K562 (cell line): ENCODE measurements around the gene KLHDC2. TPM values are rescaled to one million over a fixed set of nuclear protein-coding genes. Genes with fewer than 3 reads are reported as not detected.
"Not testable (repeated sequence)": the region's sequence is repeated elsewhere in the genome, so short reads cannot be mapped to it uniquely, and the experiment has no call there.

Experiments used
- ATAC-seq: fragments of 200-7000 bp; cut with Tn5 transposase; 3 replicates; pipeline ENCODE4 v1.9.1; 2020; ENCODE audit warnings: moderate library complexity
- BruUV-seq: library from RNA; stranded (reverse); fragments of 400-500 nt; replicated peaks from 2 replicates; lab custom pipeline; 2021; lab: Mats Ljungman, UMichigan
- CTCF ChIA-PET: fragments of 300-600 bp; formaldehyde crosslinking; extraction: SDS; loops from one replicate; lab custom pipeline; 2021; ENCODE audit warnings: low intra/inter-chr PET ratio; lab: Yijun Ruan, JAX
- POLR2A ChIA-PET: fragments of 300-600, 350-650 bp; sonication (Branson Sonifier 250); formaldehyde crosslinking; extraction: SDS; loops from one replicate; lab custom pipeline; 2021; ENCODE audit warnings: antibody characterized with exemption, inconsistent platforms; lab: Yijun Ruan, JAX
- DNase-seq, 4 experiments: peaks; one replicate each; pipeline versions ENCODE4 v3.0.0 to v3.0.0-alpha.2; 2011 to 2018; ENCODE audit warnings: low spot score in 3 of 4, mixed read lengths in 3 of 4; ENCODE audit errors: extremely low read depth in 1 of 4
- FAIRE-seq: peaks from 2 replicates; lab custom pipeline; 2011; peaks lifted over from hg19 to GRCh38; lab: Jason Lieb, UNC
- H2AFZ ChIP-seq: 2 replicates; pipeline ENCODE4 v1.6.0; 2011; ENCODE audit warnings: low read depth, low read length, control low read depth, inconsistent platforms
- H3K27ac ChIP-seq: fragments of 200-600 bp; 3 replicates; pipeline ENCODE4 v1.8.0; 2011; ENCODE audit warnings: low read depth, mild to moderate bottlenecking, control low read depth, inconsistent platforms, low read length, moderate library complexity, mixed read lengths; ENCODE audit errors: extremely low read depth
- H3K27me3 ChIP-seq, 2 experiments: fragments of 300-600 bp in 1 of 2; 2 replicates in 1 of 2; 3 replicates in 1 of 2; pipeline versions ENCODE4 v1.6.0 to v1.8.0; 2011; ENCODE audit warnings: inconsistent platforms in 2 of 2, low read length in 2 of 2, mild to moderate bottlenecking in 1 of 2, mixed read lengths in 1 of 2, moderate library complexity in 1 of 2; ENCODE audit not compliant: control insufficient read depth in 2 of 2, insufficient read depth in 2 of 2
- H3K36me3 ChIP-seq: fragments of 300-600 bp; 3 replicates; pipeline ENCODE4 v1.8.0; 2011; ENCODE audit warnings: mild to moderate bottlenecking, low read length, inconsistent platforms; ENCODE audit not compliant: control insufficient read depth, insufficient read depth
- H3K4me1 ChIP-seq, 2 experiments: fragments of 200-600 bp in 1 of 2; replicated peaks in 1 of 2; 2 replicates in 1 of 2; 3 replicates in 1 of 2; pipeline versions ENCODE4 v1.5.1 to v1.8.0; 2011; ENCODE audit warnings: inconsistent platforms in 2 of 2, low read length in 2 of 2, mild to moderate bottlenecking in 1 of 2, mixed read lengths in 1 of 2, moderate library complexity in 1 of 2; ENCODE audit not compliant: control insufficient read depth in 2 of 2, insufficient read depth in 2 of 2
- H3K4me2 ChIP-seq: 2 replicates; pipeline ENCODE4 v1.6.1; 2011; ENCODE audit warnings: low read length, control low read depth, inconsistent platforms, mixed read lengths; ENCODE audit not compliant: insufficient read depth
- H3K4me3 ChIP-seq: fragments of 200-600 bp; sonication (generic), shearing (Covaris generic); 2 replicates; pipeline ENCODE4 v1.5.1; 2016; ENCODE audit warnings: control low read depth, inconsistent platforms
- H3K79me2 ChIP-seq: fragments of 200-600 bp; 3 replicates; pipeline ENCODE4 v1.8.0; 2011; ENCODE audit warnings: low read length, inconsistent platforms; ENCODE audit not compliant: control insufficient read depth, insufficient read depth
- H3K9ac ChIP-seq, 2 experiments: 2 replicates each; pipeline versions ENCODE4 v1.6.0 to v1.6.1; 2011; ENCODE audit warnings: low read depth in 2 of 2, low read length in 2 of 2, control low read depth in 1 of 2, inconsistent platforms in 1 of 2, mild to moderate bottlenecking in 1 of 2, mixed read lengths in 1 of 2; ENCODE audit not compliant: insufficient read depth in 1 of 2
- H3K9me1 ChIP-seq: one replicate; pipeline ENCODE4 v1.6.0; 2011; ENCODE audit warnings: inconsistent platforms, mild to moderate bottlenecking, low read length, moderate library complexity; ENCODE audit not compliant: control insufficient read depth, insufficient read depth
- H3K9me3 ChIP-seq: replicated peaks from 2 replicates; pipeline ENCODE4 v1.5.1; 2011; ENCODE audit warnings: low read depth, low read length, inconsistent platforms; ENCODE audit not compliant: control insufficient read depth, insufficient read depth
- H4K20me1 ChIP-seq: replicated peaks from 2 replicates; pipeline ENCODE4 v1.6.1; 2011; ENCODE audit warnings: low read length, inconsistent platforms, mixed read lengths; ENCODE audit not compliant: control insufficient read depth, insufficient read depth
- BCL6 ChIP-seq: fragments of 250-450 bp; sonication (Bioruptor Pico); IDR thresholded peaks from 2 replicates; pipeline ENCODE4 v1.4.0; 2020
- CBFA2T3 ChIP-seq: fragments of 450-650 bp; IDR thresholded peaks from 2 replicates; pipeline ENCODE4 v1.6.1; 2017
- DEAF1 ChIP-seq: fragments of 450-650 bp; formaldehyde crosslinking; IDR thresholded peaks from 2 replicates; pipeline ENCODE4 v1.4.0; 2020; ENCODE audit warnings: mild to moderate bottlenecking, moderate library complexity
- ETS2 ChIP-seq: IDR thresholded peaks from 2 replicates; pipeline ENCODE4 v1.6.1; 2016; ENCODE audit warnings: borderline replicate concordance, missing genetic modification characterization, mild to moderate bottlenecking, moderate library complexity, missing compliant biosample characterization; ENCODE audit not compliant: poor library complexity, severe bottlenecking
- FUS ChIP-seq: fragments of 200-400 bp; formaldehyde crosslinking; optimal IDR thresholded peaks from 2 replicates; pipeline ENCODE3; 2017; ENCODE audit warnings: low read depth, low read length
- LEF1 ChIP-seq: fragments of 450-650 bp; IDR thresholded peaks from 2 replicates; pipeline ENCODE4 v1.6.1; 2016; ENCODE audit warnings: mild to moderate bottlenecking
- MCM5 ChIP-seq: fragments of 450-650 bp; IDR thresholded peaks from 2 replicates; pipeline ENCODE4 v1.6.1; 2016; ENCODE audit warnings: low read depth
- MTA2 ChIP-seq: fragments of 450-650 bp; IDR thresholded peaks from 2 replicates; pipeline ENCODE4 v1.6.1; 2016; ENCODE audit warnings: low read depth
- NR2F6 ChIP-seq: fragments of 450-650 bp; formaldehyde crosslinking; IDR thresholded peaks from 2 replicates; pipeline ENCODE4 v1.4.0; 2020; ENCODE audit warnings: mild to moderate bottlenecking
- TGIF2 ChIP-seq: sonication (generic); formaldehyde crosslinking; IDR thresholded peaks from 2 replicates; pipeline ENCODE4 v1.8.1; 2022; ENCODE audit warnings: mild to moderate bottlenecking, missing genetic modification reagents, moderate library complexity
- TRIM28 ChIP-seq: fragments of 450-650 bp; IDR thresholded peaks from 2 replicates; pipeline ENCODE4 v1.6.1; 2017
- ZNF280B ChIP-seq: fragments of 250-450 bp; sonication (Bioruptor Pico); IDR thresholded peaks from 2 replicates; pipeline ENCODE4 v1.5.1; 2021; ENCODE audit warnings: mild to moderate bottlenecking
- ZNF324 ChIP-seq: fragments of 250-450 bp; sonication (Bioruptor Pico); IDR thresholded peaks from 2 replicates; pipeline ENCODE4 v1.4.0; 2020; ENCODE audit warnings: mild to moderate bottlenecking
- WGBS: fragments of 100-300 bp; shearing (Covaris generic); methylation state at CpG from one replicate; pipeline ENCODE4 v1.1.6; 2016; ENCODE audit warnings: low coverage, mixed read lengths; ENCODE audit not compliant: insufficient coverage; ENCODE audit errors: missing lambda C conversion rate; 5-methylcytosine and 5-hydroxymethylcytosine counted together
- in situ Hi-C: fragments of 300-500 bp; cut with MboI; formaldehyde crosslinking; loops from 4 replicates; pipeline ENCODE4 v1.15.0; 2018; ENCODE audit warnings: inconsistent platforms, mixed read lengths
- intact Hi-C: fragments of 100-400 bp; cut with micrococcal nuclease; formaldehyde crosslinking; loops from 2 replicates; pipeline ENCODE4 v1.14.2; 2022
- polyA plus RNA-seq, 8 experiments: library from polyadenylated mRNA; depleted of rRNA in 4 of 8; stranded (reverse) in 5 of 8; unstranded in 3 of 8; fragments of >200 nt; fragmentation: Nextera tagmentation in 2 of 8; fragmentation: Illumina TruSeq in 1 of 8; extraction: Ambion mirVana in 2 of 8; extraction: Trizol in 1 of 8; gene quantifications; 2 replicates each; pipeline versions ENCODE4 v1.2.1 to v1.2.3, GENCODE V29; 2011 to 2014; ENCODE audit warnings: inconsistent platforms in 1 of 8, missing spikeins in 1 of 8
- total RNA-seq, 7 experiments: library from RNA; depleted of rRNA in 6 of 7; stranded (reverse); fragments of >200 nt in 6 of 7; fragmentation: Illumina TruSeq in 2 of 7; extraction: Trizol in 2 of 7; gene quantifications; 2 replicates each; pipeline versions ENCODE4 v1.2.1 to v1.2.3, GENCODE V29; 2011 to 2021; ENCODE audit warnings: low replicate concordance in 1 of 7

KLHDC2 gene
- total and polyA plus RNA-seq, 9 of the 15 experiments (the other 6 are each of a cell fraction or from before 2014, with no cell fraction given) = 6.3 to 41.7 (median 20.0) TPM

GRCh38 chr14:49745191-49745590, 22.8 kb upstream of the KLHDC2 start:
- no peaks in the 10 kb centered on the region for H3K36me3 ChIP-seq
- no peaks in the 10 kb centered on the region for H4K20me1 ChIP-seq
- H3K4me2 ChIP-seq = no peak overlapping the region
- H3K9me3 ChIP-seq = no peaks in the 10 kb centered on the region
- no TSS peak for BruUV-seq
- no peak overlapping the region for H3K4me3 ChIP-seq
- H3K4me1 ChIP-seq = no peaks in the 10 kb centered on the region
- no peak overlapping the region for H3K27ac ChIP-seq
- POLR2A ChIA-PET = no interaction called here
- intact Hi-C loops = no loop called here
- no peak overlapping the region for H3K9ac ChIP-seq
- TF ChIP-seq CBFA2T3 = no peak
- no peak for TF ChIP-seq DEAF1
- no peak for TF ChIP-seq ETS2
- TF ChIP-seq ZNF280B (CRISPR knock-in tag) = no peak
- no peak for TF ChIP-seq NR2F6
- no peak for TF ChIP-seq BCL6 (CRISPR knock-in tag)
- no peak for TF ChIP-seq TGIF2
- TF ChIP-seq MCM5 = no peak
- TF ChIP-seq LEF1 = no peak
- TF ChIP-seq MTA2 = no peak
- TF ChIP-seq TRIM28 = no peak
- TF ChIP-seq ZNF324 (CRISPR knock-in tag) = no peak
- TF ChIP-seq FUS = no peak
- TF ChIP-seq, all 486 proteins: peak for 0
- FAIRE-seq (no peak), DNase-seq (no peak), ATAC-seq (no peak)
- Histone ChIP-seq H3K27me3 (no peaks in the 10 kb centered on the region), H3K9me1 (no peaks in the 10 kb centered on the region), H2AFZ (no peak overlapping the region), H3K79me2 (no peaks in the 10 kb centered on the region)
- CTCF ChIA-PET = no interaction called here
- in situ Hi-C loops = no loop called here
- 0% methylated on average over 1 of the region's 1 CpG for WGBS

- CTCF ChIA-PET, POLR2A ChIA-PET, intact Hi-C loops, H3K79me2 ChIP-seq, in situ Hi-C loops, H3K27ac ChIP-seq, H3K36me3 ChIP-seq, H3K27me3 ChIP-seq, H4K20me1 ChIP-seq, BruUV-seq, H3K9me1 ChIP-seq, H3K9me3 ChIP-seq, H3K4me2 ChIP-seq, H3K4me3 ChIP-seq, DNase-seq, H2AFZ ChIP-seq, H3K4me1 ChIP-seq, FAIRE-seq, H3K9ac ChIP-seq, ATAC-seq: not testable (repeated sequence)
These were observed 21.5 kb upstream of the KLHDC2 start for GRCh38 chr14:49746476-49746875.
